ENCODE measurements around the gene TMEM219.
"Not testable (repeated sequence)": the region's sequence is repeated elsewhere in the genome, so short reads cannot be mapped to it uniquely, and the experiment has no call there.

TMEM219 gene

GRCh38 chr16:29951625-29952365 is 10.1 kb upstream of the TMEM219 start:
- H3K4me3 ChIP-seq (ENCODE audit: low read depth, low read length), result no peak overlapping the region
- no peak for DNase-seq (ENCODE audit: low read depth)
- no peak for TF ChIP-seq CTCF (IDR thresholded peaks at IDR 0.05; ENCODE audit: insufficient read depth, low read depth, low read length, missing control alignments)

GRCh38 chr16:29958756-29959155 is 3.1 kb upstream of the TMEM219 start:
- TF ChIP-seq CTCF (IDR thresholded peaks at IDR 0.05; ENCODE audit: insufficient read depth, low read depth, low read length, missing control alignments), result no peak
- no peak overlapping the region for H3K4me3 ChIP-seq (ENCODE audit: low read depth, low read length)
- DNase-seq (ENCODE audit: low read depth), result no peak

- no peak overlapping the region for H3K4me3 ChIP-seq (ENCODE audit: low read depth, low read length)
- no peak for TF ChIP-seq CTCF (IDR thresholded peaks at IDR 0.05; ENCODE audit: insufficient read depth, low read depth, low read length, missing control alignments)
- DNase-seq (ENCODE audit: low read depth), result no peak
These were observed 2.6 kb upstream of the TMEM219 start for GRCh38 chr16:29959293-29959692.

- H3K4me3 ChIP-seq (ENCODE audit: low read depth, low read length); DNase-seq (ENCODE audit: low read depth): not testable (repeated sequence)
These were observed 2.1 kb upstream of the TMEM219 start for GRCh38 chr16:29959821-29960220.

- DNase-seq (ENCODE audit: low read depth), result no peak
- no peak for TF ChIP-seq CTCF (IDR thresholded peaks at IDR 0.05; ENCODE audit: insufficient read depth, low read depth, low read length, missing control alignments)
- H3K4me3 ChIP-seq (ENCODE audit: low read depth, low read length), result peak overlapping the region; percentile 68
These were observed 776 bp upstream of the TMEM219 start for GRCh38 chr16:29961127-29961478.

GRCh38 chr16:29962344-29962994 is 590 bp downstream of the TMEM219 start:
- TF ChIP-seq CTCF (IDR thresholded peaks at IDR 0.05; ENCODE audit: insufficient read depth, low read depth, low read length, missing control alignments), result no peak
- peak overlapping the region; percentile 82 for H3K4me3 ChIP-seq (ENCODE audit: low read depth, low read length)
- DNase-seq (ENCODE audit: low read depth), result no peak

GRCh38 chr16:29963021-29963743 is 1.3 kb downstream of the TMEM219 start:
- no peak for DNase-seq (ENCODE audit: low read depth)
- TF ChIP-seq CTCF (IDR thresholded peaks at IDR 0.05; ENCODE audit: insufficient read depth, low read depth, low read length, missing control alignments), result no peak
- H3K4me3 ChIP-seq (ENCODE audit: low read depth, low read length), result peak overlapping the region; percentile 82
